Activated CD4-positive, alpha-beta T cell treated with anti-CD3 and anti-CD28 coated beads for 1 hour (primary cell): ENCODE measurements around the gene ACTN2.

ENCODE experiments used
- DNase-seq: peaks from one replicate; pipeline ENCODE4 v3.0.0-alpha.2; 2020

ACTN2 gene

DNA sequence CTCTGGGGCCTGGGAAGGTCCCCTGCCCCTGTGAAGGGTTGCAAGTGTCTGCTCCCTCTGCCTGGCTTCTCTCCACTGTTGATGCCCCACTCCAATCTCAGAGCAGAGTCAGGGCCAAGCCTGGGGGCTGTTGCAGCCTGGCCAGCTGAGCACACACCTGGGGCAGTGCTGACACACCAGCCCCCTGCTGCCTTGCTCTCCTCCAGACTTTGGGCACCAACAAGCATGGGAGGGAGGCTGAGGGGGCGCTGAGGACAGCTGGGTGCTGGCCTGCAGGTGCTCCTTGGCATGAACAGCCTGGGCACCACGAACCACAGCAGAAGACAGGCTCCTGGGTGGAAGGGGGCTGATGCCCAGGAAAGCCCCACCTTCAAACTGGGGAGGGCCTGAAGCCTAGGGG, 99.2 kb downstream of the ACTN2 start:
- DNase-seq = no peak

DNA sequence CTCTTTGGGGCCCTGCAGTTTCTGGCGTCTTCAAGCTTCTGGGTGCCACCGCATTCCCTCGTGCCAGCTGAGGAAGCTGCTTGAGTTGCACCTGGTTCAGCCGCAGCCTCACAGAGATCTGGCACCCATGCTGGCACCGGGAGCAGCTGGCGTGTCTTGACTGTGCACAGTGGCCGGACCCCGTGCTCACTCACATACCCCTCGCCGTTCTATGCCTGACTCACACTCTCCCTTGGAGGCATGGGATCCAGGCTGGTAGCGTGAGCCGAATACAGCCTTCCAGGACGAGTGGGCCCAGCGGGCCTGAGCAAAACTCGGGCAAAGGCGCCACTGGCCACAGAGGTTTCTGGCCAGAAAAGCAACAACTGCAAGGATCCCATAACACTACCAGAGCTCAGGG, 100.2 kb downstream of the ACTN2 start:
- DNase-seq = no peak

GRCh38 chr1:236794585-236795034, 108.3 kb downstream of the ACTN2 start:
- DNase-seq = no peak

GRCh38 chr1:236795035-236795756, 108.9 kb downstream of the ACTN2 start, which contains the start of gene MTR:
TSS of gene MTR (plus strand) at chr1:236795292. CDS start at chr1:236795704, 412 bp downstream.
- peak; percentile 92 for DNase-seq

DNA sequence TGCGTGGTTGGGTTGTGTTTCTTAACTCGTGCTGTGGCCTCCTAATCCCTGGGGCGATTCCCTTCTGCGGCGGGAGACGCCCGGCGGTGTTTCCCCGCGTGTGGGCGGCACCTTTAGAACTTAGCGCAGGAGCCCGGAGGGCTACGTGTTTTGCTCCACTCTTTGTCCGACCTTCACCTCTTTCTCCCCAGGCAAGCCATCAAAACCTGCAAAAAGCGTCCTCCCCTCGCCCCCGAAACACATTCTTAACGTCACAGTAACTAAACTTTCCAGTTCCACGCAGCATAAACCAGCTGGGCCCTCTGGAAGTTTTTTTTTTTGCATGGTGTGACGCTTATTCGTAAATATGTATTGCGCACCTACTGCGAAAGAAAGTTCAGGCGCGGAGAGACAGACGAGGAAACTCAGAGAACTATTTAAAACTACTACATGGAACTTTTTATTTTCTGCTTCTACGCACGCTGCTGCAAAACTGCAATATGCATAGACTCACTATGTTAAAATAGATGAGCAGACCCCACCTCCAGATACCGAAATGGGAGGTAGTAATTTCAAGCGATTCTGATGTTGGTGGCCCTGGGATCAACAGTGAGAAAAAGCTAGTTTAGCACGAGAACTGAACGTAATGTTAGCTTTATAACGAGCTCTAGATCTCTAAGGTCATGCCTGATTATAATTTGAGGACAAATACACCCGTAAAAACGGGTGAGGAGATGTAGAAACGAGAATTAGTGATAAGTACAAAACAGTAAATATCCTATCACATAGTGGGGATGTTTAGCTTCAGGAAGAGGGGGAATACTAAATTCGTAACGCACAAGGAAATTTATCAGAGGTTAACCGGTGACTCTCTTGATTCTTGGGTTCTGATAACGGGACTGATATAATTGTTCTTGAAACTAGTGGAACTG, 109.7 kb downstream of the ACTN2 start:
- DNase-seq = no peak

DNA sequence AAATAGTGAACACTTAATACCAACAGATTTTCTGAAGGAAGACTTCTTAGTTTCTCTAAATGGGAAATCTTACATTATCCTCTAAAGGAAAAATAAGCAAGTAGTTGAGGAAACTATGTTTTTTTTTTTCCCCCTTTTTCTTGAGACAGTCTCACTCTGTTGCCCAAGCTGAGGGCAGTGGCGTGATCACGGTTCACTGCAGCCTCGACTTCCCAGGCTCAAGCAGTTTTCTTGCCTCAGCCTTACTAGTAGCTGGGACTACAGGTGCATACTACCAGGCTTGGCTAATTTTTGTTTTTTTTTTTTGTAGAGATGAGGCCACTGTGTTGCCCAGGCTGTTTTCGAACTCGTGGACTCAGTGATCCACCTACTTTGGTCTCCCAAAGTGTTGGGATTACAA, 112.7 kb downstream of the ACTN2 start:
- DNase-seq = no peak

GRCh38 chr1:236800002-236800620, 113.8 kb downstream of the ACTN2 start:
- DNase-seq = no peak

GRCh38 chr1:236800623-236801022, 114.3 kb downstream of the ACTN2 start:
- DNase-seq = no peak

- no peak for DNase-seq
Measured at GRCh38 chr1:236802264-236802663, 116.0 kb downstream of the ACTN2 start.

DNA sequence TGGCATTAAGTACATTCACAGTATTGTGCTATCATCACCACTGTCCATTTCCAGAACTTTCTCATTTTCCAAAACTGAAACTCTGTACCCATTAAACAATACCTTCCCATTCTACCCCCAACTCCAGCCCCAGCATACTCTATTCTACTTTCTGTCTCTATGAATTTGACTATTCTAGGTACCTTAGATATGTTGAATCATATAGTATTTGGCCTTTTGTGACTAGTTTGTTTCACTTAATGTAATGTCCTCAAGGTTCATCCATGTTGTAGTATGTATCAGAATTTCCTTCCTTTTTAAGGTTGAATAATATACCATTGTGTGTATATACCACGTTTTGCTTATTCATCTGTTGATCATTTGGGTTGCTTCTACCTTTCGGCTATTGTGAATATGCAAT, 120.3 kb downstream of the ACTN2 start:
- no peak for DNase-seq

- no peak for DNase-seq
Measured at GRCh38 chr1:236808005-236808404, 121.7 kb downstream of the ACTN2 start.

DNA sequence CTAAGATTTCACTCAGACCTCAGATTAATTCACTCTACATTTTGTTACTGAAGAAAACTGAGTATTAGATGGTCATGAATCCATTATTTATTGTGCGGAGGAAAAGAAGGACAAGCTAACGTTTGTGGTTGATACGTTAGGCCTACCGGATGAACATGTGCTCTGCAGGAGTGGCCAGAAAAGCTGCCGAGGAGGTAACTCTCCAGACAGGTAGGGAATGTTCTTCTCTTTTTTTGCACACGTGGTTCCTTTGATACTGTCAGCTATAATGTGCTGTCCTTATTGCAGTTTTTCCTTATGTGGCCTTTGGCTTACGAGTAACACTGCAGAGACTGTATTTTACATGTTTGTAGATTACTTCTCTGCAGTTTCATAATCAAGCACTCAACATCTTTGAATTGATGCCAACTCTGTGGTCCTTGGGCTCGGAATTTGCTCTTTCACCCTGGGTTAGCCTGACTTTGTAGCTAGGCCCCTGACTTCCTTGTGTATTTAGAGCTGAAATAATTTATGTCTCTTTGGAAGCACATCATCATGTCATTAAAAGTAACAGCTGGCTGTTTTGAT, 122.3 kb downstream of the ACTN2 start:
- no peak for DNase-seq

- no peak for DNase-seq
Measured at GRCh38 chr1:236809148-236809547, 122.8 kb downstream of the ACTN2 start.

DNA sequence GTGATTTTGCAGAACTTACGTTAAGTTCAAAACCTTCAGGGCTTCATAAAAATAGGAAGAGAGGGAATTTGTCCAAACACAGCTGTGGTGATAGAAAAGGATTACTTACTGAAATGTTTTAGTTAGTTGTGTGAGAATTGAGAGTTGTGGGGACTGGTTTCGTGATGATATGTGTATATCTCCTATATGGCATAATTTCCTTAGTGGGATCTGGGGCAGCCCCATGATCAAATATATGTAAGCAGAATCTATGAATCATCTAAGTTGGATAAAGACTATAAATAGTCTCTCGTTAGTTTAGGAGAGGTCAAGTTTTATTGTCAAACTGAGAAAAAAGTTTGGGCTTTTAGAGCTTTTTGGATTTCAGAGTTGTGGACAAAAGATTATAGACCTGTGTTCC, 123.7 kb downstream of the ACTN2 start:
- DNase-seq = no peak

DNA sequence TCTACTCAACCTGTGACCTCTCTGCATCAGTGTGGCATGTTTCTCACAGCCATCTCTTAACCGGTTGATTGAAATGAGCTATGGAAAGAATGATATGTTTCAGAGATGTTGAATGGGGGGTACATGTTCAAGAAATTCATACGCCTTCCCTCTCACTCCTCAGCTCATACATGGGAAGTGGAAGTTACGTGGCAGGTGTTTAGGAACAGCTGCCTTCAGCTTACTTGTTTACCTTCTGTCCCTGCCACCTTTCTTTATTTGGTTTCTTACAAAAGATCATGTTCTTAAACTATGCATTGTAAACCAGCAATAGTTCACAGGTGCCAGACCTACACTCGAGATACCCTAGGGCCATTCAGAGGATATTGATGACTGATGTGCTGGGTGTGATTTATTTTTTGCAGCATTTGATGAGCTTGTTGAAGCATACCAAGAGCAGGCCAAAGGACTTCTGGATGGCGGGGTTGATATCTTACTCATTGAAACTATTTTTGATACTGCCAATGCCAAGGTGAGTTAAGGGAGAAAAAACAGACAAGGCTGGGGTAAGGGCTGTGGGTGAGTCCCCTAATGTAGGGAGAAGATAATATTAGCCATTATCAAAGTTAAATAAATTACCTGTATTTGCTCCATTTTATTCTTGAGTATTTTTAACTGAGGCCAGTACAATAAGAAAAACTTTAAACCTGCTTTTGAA, 126.2 kb downstream of the ACTN2 start:
- no peak for DNase-seq
